WERI-Rb-1 (cell line): ENCODE measurements around the gene LRRC40.
"Not testable (repeated sequence)": the region's sequence is repeated elsewhere in the genome, so short reads cannot be mapped to it uniquely, and the experiment has no call there.

Experiments used
- DNase-seq: peaks from one replicate; pipeline ENCODE4 v3.0.0-alpha.2; 2020
- H3K27ac ChIP-seq: fragments of 250-450 bp; sonication (Bioruptor Pico); 2 replicates; pipeline ENCODE4 v1.5.1; 2020; ENCODE audit warnings: mild to moderate bottlenecking, moderate library complexity
- H3K27me3 ChIP-seq: fragments of 250-450 bp; sonication (Bioruptor Pico); 2 replicates; pipeline ENCODE4 v1.5.1; 2021; ENCODE audit warnings: mild to moderate bottlenecking, low read depth, moderate library complexity; ENCODE audit not compliant: insufficient read depth, severe bottlenecking
- H3K36me3 ChIP-seq: fragments of 250-450 bp; sonication (Bioruptor Pico); 2 replicates; pipeline ENCODE4 v1.5.1; 2020; ENCODE audit warnings: mild to moderate bottlenecking, moderate library complexity
- H3K4me3 ChIP-seq: 2 replicates; pipeline ENCODE4 v1.5.1; 2011; ENCODE audit warnings: low read depth, mild to moderate bottlenecking, control low read depth, low read length
- H3K9me3 ChIP-seq: fragments of 250-450 bp; sonication (Bioruptor Pico); 2 replicates; pipeline ENCODE4 v1.5.1; 2021; ENCODE audit warnings: mild to moderate bottlenecking, moderate library complexity; ENCODE audit not compliant: severe bottlenecking
- CTCF ChIP-seq: IDR thresholded peaks from 2 replicates; pipeline ENCODE4 v1.5.1; 2011; ENCODE audit warnings: low read depth, mild to moderate bottlenecking, control low read depth, inconsistent platforms, low read length

Gene LRRC40

GRCh38 chr1:70190180-70190579 is 15.2 kb downstream of the LRRC40 start:
- H3K9me3 ChIP-seq, result no peaks in the 10 kb centered on the region

GRCh38 chr1:70188522-70188921 is 16.9 kb downstream of the LRRC40 start:
- no peaks in the 10 kb centered on the region for H3K9me3 ChIP-seq
- no peak for TF ChIP-seq CTCF
- no peak overlapping the region for H3K4me3 ChIP-seq
- H3K36me3 ChIP-seq, result peaks cover 8% of the 10 kb centered on the region
- no peaks in the 10 kb centered on the region for H3K27me3 ChIP-seq
- no peak overlapping the region for H3K27ac ChIP-seq
- no peak for DNase-seq

More at GRCh38 chr1:70190180-70190579, 15.2 kb downstream of the LRRC40 start:
- Histone ChIP-seq H3K27me3 (no peaks in the 10 kb centered on the region), H3K27ac (no peak overlapping the region), H3K4me3 (no peak overlapping the region), H3K36me3 (no peaks in the 10 kb centered on the region; the same call in none of the 2 replicates)
- DNase-seq, result no peak
- TF ChIP-seq CTCF, result no peak

- not testable (repeated sequence) for H3K4me3 ChIP-seq
Observed at GRCh38 chr1:70185181-70185580, 20.2 kb downstream of the LRRC40 start.

GRCh38 chr1:70171512-70171911 is 33.9 kb downstream of the LRRC40 start:
- H3K9me3 ChIP-seq, result no peaks in the 10 kb centered on the region

More at GRCh38 chr1:70185181-70185580, 20.2 kb downstream of the LRRC40 start:
- not testable (repeated sequence) for DNase-seq, H3K27me3 ChIP-seq, H3K9me3 ChIP-seq, H3K27ac ChIP-seq
- peaks cover 16% of the 10 kb centered on the region for H3K36me3 ChIP-seq

GRCh38 chr1:70169018-70169839 is 36.1 kb downstream of the LRRC40 start:
- Histone ChIP-seq H3K4me3 (no peak overlapping the region), H3K36me3 (peaks cover 9% of the 10 kb centered on the region), H3K27me3 (no peaks in the 10 kb centered on the region), H3K9me3 (no peaks in the 10 kb centered on the region), H3K27ac (no peak overlapping the region)
- TF ChIP-seq CTCF, result no peak
- no peak for DNase-seq

More at GRCh38 chr1:70171512-70171911, 33.9 kb downstream of the LRRC40 start:
- TF ChIP-seq CTCF, result no peak
- Histone ChIP-seq H3K4me3 (no peak overlapping the region), H3K27ac (no peak overlapping the region), H3K27me3 (no peaks in the 10 kb centered on the region), H3K36me3 (peaks cover 14% of the 10 kb centered on the region)
- DNase-seq, result no peak

GRCh38 chr1:70168283-70168682 is 37.1 kb downstream of the LRRC40 start:
- Histone ChIP-seq H3K36me3 (peaks cover 8% of the 10 kb centered on the region), H3K27me3 (no peaks in the 10 kb centered on the region), H3K27ac (no peak overlapping the region), H3K4me3 (no peak overlapping the region), H3K9me3 (no peaks in the 10 kb centered on the region)
- no peak for TF ChIP-seq CTCF
- no peak for DNase-seq
